ENCODE data around the gene CHFR. TPM values are rescaled to one million over a fixed set of nuclear protein-coding genes. Genes with fewer than 3 reads are reported as not detected.

CHFR gene
- total and polyA plus RNA-seq, 2 of the 4 experiments (the other 2 are of a cell fraction), result 13.4 to 35.3 TPM

DNA sequence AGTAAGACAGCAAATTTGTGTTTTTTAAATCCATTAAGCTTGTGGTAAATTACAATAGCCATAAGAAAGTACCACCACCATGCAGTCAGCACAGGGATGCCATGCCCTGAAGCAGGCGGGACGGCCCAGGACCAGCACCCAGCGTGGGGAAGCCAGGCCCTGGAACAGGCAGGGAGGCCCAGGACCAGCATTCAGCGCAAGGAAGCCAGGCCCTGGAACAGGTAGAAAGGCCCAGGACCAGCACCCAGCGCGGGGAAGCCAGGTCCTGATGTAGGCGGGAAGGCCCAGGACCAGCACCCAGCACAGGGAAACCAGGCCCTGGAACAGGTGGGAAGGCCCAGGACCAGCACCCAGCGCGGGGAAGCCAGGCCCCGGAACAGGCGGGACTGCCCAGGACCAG lies 13.2 kb downstream of the CHFR start:
- H4K91ac ChIP-seq (ENCODE audit: insufficient read depth, low read depth, low read length), result no peak overlapping the region
- in situ Hi-C loops (cut with MboI; ENCODE audit: low sequenced_read_pairs) (no loop called here), intact Hi-C loops (cut with micrococcal nuclease) (no loop called here), dilution Hi-C loops (cut with HindIII; ENCODE audit: low sequenced_read_pairs, unreplicated experiment) (no loop called here)
- H2AFZ ChIP-seq (replicated peaks; ENCODE audit: low read length, poor library complexity), result no peak overlapping the region
- no peak for TF ChIP-seq MAFK (IDR thresholded peaks at IDR 0.05; ENCODE audit: low read depth, low read length)
- TF ChIP-seq CHD1 (IDR thresholded peaks at IDR 0.05; ENCODE audit: low read depth, low read length), result no peak
- no peak for TF ChIP-seq RAD21 (IDR thresholded peaks at IDR 0.05; ENCODE audit: low read length)
- TF ChIP-seq, protein P1, sequence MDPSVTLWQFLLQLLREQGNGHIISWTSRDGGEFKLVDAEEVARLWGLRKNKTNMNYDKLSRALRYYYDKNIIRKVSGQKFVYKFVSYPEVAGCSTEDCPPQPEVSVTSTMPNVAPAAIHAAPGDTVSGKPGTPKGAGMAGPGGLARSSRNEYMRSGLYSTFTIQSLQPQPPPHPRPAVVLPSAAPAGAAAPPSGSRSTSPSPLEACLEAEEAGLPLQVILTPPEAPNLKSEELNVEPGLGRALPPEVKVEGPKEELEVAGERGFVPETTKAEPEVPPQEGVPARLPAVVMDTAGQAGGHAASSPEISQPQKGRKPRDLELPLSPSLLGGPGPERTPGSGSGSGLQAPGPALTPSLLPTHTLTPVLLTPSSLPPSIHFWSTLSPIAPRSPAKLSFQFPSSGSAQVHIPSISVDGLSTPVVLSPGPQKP (IDR thresholded peaks at IDR 0.05; ENCODE audit: borderline replicate concordance, low read depth, low read length), result no peak
- no peak for TF ChIP-seq POLR2A (IDR thresholded peaks at IDR 0.05; ENCODE audit: low read depth, low read length)
- no peak for TF ChIP-seq RFX5 (IDR thresholded peaks at IDR 0.05; ENCODE audit: low read depth, low read length)
- no peak for TF ChIP-seq FOS (IDR thresholded peaks at IDR 0.05; ENCODE audit: low read depth, low read length)
- no peak for TF ChIP-seq MXI1 (IDR thresholded peaks at IDR 0.05; ENCODE audit: borderline replicate concordance, low read depth, low read length)
- TF ChIP-seq, protein P2, sequence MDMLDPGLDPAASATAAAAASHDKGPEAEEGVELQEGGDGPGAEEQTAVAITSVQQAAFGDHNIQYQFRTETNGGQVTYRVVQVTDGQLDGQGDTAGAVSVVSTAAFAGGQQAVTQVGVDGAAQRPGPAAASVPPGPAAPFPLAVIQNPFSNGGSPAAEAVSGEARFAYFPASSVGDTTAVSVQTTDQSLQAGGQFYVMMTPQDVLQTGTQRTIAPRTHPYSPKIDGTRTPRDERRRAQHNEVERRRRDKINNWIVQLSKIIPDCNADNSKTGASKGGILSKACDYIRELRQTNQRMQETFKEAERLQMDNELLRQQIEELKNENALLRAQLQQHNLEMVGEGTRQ (IDR thresholded peaks at IDR 0.05; ENCODE audit: low read depth, low read length), result no peak
- no peak for TF ChIP-seq RCOR1 (IDR thresholded peaks at IDR 0.05; ENCODE audit: insufficient replicate concordance, low read length)
- no peak for TF ChIP-seq SMC3 (IDR thresholded peaks at IDR 0.05; ENCODE audit: low read depth, low read length)
- TF ChIP-seq MAZ (IDR thresholded peaks at IDR 0.05; ENCODE audit: borderline replicate concordance, low read depth, low read length), result no peak
- TF ChIP-seq CEBPB (IDR thresholded peaks at IDR 0.05; ENCODE audit: low read depth, low read length), result no peak
- no peak for TF ChIP-seq BHLHE40 (IDR thresholded peaks at IDR 0.05; ENCODE audit: low read depth, low read length)
- no peak for TF ChIP-seq CTCF (conservative IDR thresholded peaks at IDR 0.05; ENCODE audit: low read depth, low read length)
- TF ChIP-seq NFE2L2 (IDR thresholded peaks at IDR 0.05; ENCODE audit: low read depth, low read length), result no peak
- DNase-seq, result no peak
- H2AK5ac ChIP-seq (ENCODE audit: low read depth, low read length), result no peak overlapping the region
- peaks cover 64% of the 10 kb centered on the region for H3K36me3 ChIP-seq (ENCODE audit: control insufficient read depth, insufficient read depth, low read length)
- H4K8ac ChIP-seq (ENCODE audit: low read depth in 2 of 2, low read length in 2 of 2), result no peak overlapping the region
- no peak overlapping the region for H3K18ac ChIP-seq (ENCODE audit: low read depth, low read length)
- 100% methylated on average over 5 of the region's 11 CpGs; no CpG with 5 or more reads in 1 of the 2 experiments for WGBS, 2 experiments (ENCODE audit: extremely low coverage in 2 of 2, insufficient read length in 1 of 2)
- no peak overlapping the region for H2AK9ac ChIP-seq (replicated peaks; ENCODE audit: low read depth, low read length, poor library complexity)
- no peaks in the 10 kb centered on the region for H3K4me1 ChIP-seq (ENCODE audit: control insufficient read depth, insufficient read depth, low read length)
- POLR2A ChIA-PET (ENCODE audit: unreplicated experiment), result no interaction called here
- no peak overlapping the region for H3K4me2 ChIP-seq (ENCODE audit: low read depth, low read length)
- CTCF ChIA-PET, result no interaction called here
- no peak overlapping the region for H3K4ac ChIP-seq (ENCODE audit: low read depth, low read length)
- ATAC-seq (ENCODE audit: low read depth), result no peak
- H3K14ac ChIP-seq (replicated peaks; ENCODE audit: low read depth, low read length), result no peak overlapping the region
- no peak overlapping the region for H2BK120ac ChIP-seq (ENCODE audit: low read depth, low read length)
- no peak overlapping the region for H3K27ac ChIP-seq (ENCODE audit: insufficient read depth, low read length)
- peaks cover 12 to 27% of the 10 kb centered on the region in 2 experiments for H3K79me1 ChIP-seq (ENCODE audit: low read depth in 1 of 2, low read length in 2 of 2)
- H4K5ac ChIP-seq (ENCODE audit: low read depth, low read length), result no peak overlapping the region
- no peak overlapping the region for H3K9ac ChIP-seq (ENCODE audit: low read depth, low read length)
- no peak overlapping the region for H2BK20ac ChIP-seq (ENCODE audit: low read depth, low read length)
- no TSS peak for BruUV-seq (replicated peaks)
- no peaks in the 10 kb centered on the region for H3K27me3 ChIP-seq (ENCODE audit: control insufficient read depth, insufficient read depth, low read length)
- no peak overlapping the region for H3K4me3 ChIP-seq (ENCODE audit: insufficient read depth, low read depth, low read length)
- no peak overlapping the region for H3K23ac ChIP-seq (ENCODE audit: low read depth, low read length)
- no peaks in the 10 kb centered on the region; the same call in 1 of the 2 replicates for H4K20me1 ChIP-seq (ENCODE audit: insufficient read depth, low read length)
- H3K56ac ChIP-seq (ENCODE audit: extremely low read depth, insufficient read depth, low read length), result no peak overlapping the region
- H2BK5ac ChIP-seq (ENCODE audit: low read depth, low read length, poor library complexity, severe bottlenecking), result no peak overlapping the region
- H3K9me1 ChIP-seq (ENCODE audit: insufficient read depth, low read length), result no peaks in the 10 kb centered on the region; the same call in 1 of the 2 replicates
- H3K9me3 ChIP-seq (ENCODE audit: control insufficient read depth, insufficient read depth, low read length), result no peaks in the 10 kb centered on the region
- no peak overlapping the region for H2BK15ac ChIP-seq (ENCODE audit: low read depth, low read length)
